Measurements from ENCODE around the gene C1QTNF8.

Gene C1QTNF8

DNA sequence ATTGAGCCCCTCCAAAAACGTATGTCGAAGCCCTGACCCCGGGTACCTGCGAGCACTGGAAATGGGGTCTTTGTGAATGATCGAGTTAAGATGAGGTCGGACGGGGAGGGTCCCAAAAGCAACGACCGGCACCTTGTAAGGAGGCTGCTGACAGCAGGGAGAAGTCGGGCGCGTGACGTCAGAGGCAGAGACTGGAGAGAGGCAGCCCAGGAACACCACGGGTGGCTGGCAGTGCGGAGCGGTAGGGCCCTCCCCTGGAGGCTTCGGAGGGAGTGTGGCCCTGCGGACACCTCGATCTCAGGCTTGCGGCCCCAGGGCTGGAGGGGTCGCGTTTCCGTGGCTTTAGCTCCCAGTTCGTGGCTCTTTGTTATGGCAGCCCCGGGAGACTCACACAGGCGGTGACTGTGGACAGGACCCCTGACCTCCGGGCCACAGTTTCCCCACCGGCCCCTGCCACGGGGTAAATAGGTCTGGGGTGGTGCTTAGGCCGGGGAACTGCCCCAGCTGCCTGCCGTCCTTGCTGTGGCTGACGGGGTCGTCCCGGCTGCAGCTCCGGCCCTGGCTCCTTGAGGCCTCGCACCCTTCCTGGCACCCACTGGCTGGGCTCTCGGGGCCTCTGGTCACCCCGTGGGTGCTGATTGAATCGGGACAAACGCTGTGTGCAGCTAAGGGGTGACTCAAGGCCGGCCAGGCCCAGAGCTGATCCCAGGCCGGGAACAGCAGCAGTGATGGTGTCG, 34.1 kb downstream of the C1QTNF8 start:
- TF ChIP-seq TAF1 (IDR thresholded peaks at IDR 0.05; ENCODE audit: low read depth) = no peak
- TF ChIP-seq ZBTB7A (IDR thresholded peaks at IDR 0.05; ENCODE audit: low read depth) = no peak
- no peak for TF ChIP-seq CREB1 (IDR thresholded peaks at IDR 0.05; ENCODE audit: low read depth)
- TF ChIP-seq CEBPB (IDR thresholded peaks at IDR 0.05) = no peak
- no peak for TF ChIP-seq YY1 (IDR thresholded peaks at IDR 0.05; ENCODE audit: low read depth)
- no peak for TF ChIP-seq NFIC (IDR thresholded peaks at IDR 0.05)
- TF ChIP-seq TEAD4 (IDR thresholded peaks at IDR 0.05) = no peak
- TF ChIP-seq EGR1 (IDR thresholded peaks at IDR 0.05) = no peak
- TF ChIP-seq EP300 (IDR thresholded peaks at IDR 0.05; ENCODE audit: borderline replicate concordance) = no peak
- TF ChIP-seq, protein P1, sequence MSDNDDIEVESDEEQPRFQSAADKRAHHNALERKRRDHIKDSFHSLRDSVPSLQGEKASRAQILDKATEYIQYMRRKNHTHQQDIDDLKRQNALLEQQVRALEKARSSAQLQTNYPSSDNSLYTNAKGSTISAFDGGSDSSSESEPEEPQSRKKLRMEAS (IDR thresholded peaks at IDR 0.05) = no peak
- TF ChIP-seq, protein P2, sequence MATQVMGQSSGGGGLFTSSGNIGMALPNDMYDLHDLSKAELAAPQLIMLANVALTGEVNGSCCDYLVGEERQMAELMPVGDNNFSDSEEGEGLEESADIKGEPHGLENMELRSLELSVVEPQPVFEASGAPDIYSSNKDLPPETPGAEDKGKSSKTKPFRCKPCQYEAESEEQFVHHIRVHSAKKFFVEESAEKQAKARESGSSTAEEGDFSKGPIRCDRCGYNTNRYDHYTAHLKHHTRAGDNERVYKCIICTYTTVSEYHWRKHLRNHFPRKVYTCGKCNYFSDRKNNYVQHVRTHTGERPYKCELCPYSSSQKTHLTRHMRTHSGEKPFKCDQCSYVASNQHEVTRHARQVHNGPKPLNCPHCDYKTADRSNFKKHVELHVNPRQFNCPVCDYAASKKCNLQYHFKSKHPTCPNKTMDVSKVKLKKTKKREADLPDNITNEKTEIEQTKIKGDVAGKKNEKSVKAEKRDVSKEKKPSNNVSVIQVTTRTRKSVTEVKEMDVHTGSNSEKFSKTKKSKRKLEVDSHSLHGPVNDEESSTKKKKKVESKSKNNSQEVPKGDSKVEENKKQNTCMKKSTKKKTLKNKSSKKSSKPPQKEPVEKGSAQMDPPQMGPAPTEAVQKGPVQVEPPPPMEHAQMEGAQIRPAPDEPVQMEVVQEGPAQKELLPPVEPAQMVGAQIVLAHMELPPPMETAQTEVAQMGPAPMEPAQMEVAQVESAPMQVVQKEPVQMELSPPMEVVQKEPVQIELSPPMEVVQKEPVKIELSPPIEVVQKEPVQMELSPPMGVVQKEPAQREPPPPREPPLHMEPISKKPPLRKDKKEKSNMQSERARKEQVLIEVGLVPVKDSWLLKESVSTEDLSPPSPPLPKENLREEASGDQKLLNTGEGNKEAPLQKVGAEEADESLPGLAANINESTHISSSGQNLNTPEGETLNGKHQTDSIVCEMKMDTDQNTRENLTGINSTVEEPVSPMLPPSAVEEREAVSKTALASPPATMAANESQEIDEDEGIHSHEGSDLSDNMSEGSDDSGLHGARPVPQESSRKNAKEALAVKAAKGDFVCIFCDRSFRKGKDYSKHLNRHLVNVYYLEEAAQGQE (IDR thresholded peaks at IDR 0.05; ENCODE audit: low read depth) = no peak
- TF ChIP-seq RAD21 (IDR thresholded peaks at IDR 0.05; ENCODE audit: low read depth) = no peak
- TF ChIP-seq FOXM1 (IDR thresholded peaks at IDR 0.05; ENCODE audit: borderline replicate concordance, low read depth) = no peak

DNA sequence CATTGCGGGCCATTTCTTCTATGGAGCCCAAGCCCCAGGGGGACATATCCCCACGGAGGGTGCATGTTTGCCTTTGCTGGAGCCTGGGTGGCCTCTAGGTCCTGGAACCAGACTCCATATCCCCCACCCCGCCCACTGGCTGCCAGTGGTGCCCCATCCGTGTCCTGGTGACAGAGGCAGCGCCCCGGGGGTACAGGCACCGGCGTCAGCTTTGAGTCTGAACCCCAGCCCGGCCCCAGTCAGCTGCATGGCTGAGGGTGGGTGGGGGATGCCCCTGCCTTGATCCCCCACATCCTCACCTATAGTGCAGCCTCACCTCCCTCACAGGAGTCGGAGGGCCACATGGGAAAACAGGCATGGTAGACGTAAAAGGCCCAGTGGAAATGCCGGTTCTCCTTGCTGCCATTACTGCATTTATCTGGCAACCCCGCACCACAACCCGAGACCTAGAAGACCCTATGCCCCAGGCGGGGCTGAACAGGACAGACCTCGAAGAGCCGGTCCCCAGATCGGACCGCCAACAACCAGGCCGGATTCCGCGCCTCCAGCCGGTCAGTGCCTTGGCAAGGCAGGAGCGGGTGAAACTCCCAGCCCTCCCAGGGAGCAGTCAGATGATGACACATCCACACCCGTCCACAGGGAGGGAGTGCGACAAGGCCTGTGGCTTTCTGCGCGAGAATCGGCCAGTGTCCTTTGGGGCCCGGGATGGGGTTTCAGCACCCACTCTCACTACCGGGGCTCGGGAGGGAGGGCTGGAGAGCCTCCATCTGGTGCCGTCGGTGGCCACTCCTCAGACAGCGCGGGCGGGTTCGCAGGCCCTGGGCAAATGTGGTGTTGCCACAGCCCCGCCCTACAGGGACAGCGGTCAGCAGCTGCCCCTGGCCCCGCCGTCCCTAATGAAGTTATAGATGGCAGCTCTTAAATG, 35.4 kb downstream of the C1QTNF8 start:
- TF ChIP-seq CREB1 (IDR thresholded peaks at IDR 0.05; ENCODE audit: low read depth) (no peak), TEAD4 (IDR thresholded peaks at IDR 0.05) (no peak), YY1 (IDR thresholded peaks at IDR 0.05; ENCODE audit: low read depth) (no peak), ZBTB7A (IDR thresholded peaks at IDR 0.05; ENCODE audit: low read depth) (no peak), CEBPB (IDR thresholded peaks at IDR 0.05) (no peak), FOXM1 (IDR thresholded peaks at IDR 0.05; ENCODE audit: borderline replicate concordance, low read depth) (no peak), NFIC (IDR thresholded peaks at IDR 0.05) (no peak), RAD21 (IDR thresholded peaks at IDR 0.05; ENCODE audit: low read depth) (no peak), TAF1 (IDR thresholded peaks at IDR 0.05; ENCODE audit: low read depth) (no peak), TCF12 (IDR thresholded peaks at IDR 0.05; ENCODE audit: low read depth) (no peak)
- TF ChIP-seq, protein P2 (IDR thresholded peaks at IDR 0.05; ENCODE audit: low read depth) = no peak
- TF ChIP-seq, protein P3, sequence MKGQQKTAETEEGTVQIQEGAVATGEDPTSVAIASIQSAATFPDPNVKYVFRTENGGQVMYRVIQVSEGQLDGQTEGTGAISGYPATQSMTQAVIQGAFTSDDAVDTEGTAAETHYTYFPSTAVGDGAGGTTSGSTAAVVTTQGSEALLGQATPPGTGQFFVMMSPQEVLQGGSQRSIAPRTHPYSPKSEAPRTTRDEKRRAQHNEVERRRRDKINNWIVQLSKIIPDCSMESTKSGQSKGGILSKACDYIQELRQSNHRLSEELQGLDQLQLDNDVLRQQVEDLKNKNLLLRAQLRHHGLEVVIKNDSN (IDR thresholded peaks at IDR 0.05) = no peak

DNA sequence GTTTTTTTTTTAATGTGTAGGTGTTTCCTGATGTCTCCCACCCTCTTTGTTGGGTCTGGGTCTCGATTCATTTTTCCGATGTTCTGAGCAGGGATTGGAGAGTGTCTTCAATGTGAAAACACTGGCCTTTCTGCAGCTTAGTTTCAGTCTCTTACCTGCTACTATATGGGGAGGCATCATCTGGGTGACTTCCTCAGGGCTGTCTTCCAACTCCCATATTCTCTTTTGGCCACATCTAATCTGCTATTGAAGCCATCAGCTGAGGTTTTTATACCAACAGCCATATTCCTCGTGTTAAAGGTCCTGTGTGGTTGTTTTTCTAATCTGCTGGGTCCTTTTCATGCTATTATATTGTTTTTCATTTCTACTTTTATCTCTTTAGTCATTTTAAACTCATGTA, 36.7 kb downstream of the C1QTNF8 start:
- TF ChIP-seq YY1 (IDR thresholded peaks at IDR 0.05; ENCODE audit: low read depth) = no peak

DNA sequence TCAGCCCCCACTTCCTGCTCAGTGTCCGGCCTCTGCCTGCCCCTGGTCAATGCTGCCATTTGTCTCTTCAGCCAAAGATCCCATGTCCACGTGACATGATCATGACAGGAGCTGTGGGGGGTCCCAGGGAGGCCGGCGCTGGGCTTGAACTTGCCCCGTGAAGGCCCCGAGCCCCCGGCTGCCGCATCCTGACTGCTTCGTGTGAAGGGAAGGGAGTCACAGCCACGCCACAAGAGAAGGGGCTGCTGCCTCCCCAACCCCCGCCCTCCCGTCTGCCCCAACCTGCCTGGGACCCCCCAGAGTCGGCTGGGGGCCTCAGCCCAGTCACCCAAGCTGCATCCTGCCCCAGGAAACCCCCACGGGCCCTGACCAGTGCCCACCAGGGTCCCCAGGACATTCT, 37.8 kb downstream of the C1QTNF8 start:
- TF ChIP-seq RAD21 (IDR thresholded peaks at IDR 0.05; ENCODE audit: low read depth) (no peak), TAF1 (IDR thresholded peaks at IDR 0.05; ENCODE audit: low read depth) (no peak), TEAD4 (IDR thresholded peaks at IDR 0.05) (no peak), EGR1 (IDR thresholded peaks at IDR 0.05) (no peak), TCF12 (IDR thresholded peaks at IDR 0.05; ENCODE audit: low read depth) (no peak), ZBTB7A (IDR thresholded peaks at IDR 0.05; ENCODE audit: low read depth) (no peak), EP300 (IDR thresholded peaks at IDR 0.05; ENCODE audit: borderline replicate concordance) (no peak), FOXM1 (IDR thresholded peaks at IDR 0.05; ENCODE audit: borderline replicate concordance, low read depth) (no peak), CREB1 (IDR thresholded peaks at IDR 0.05; ENCODE audit: low read depth) (no peak), YY1 (IDR thresholded peaks at IDR 0.05; ENCODE audit: low read depth) (no peak), NFIC (IDR thresholded peaks at IDR 0.05) (no peak), CEBPB (IDR thresholded peaks at IDR 0.05) (no peak)
- TF ChIP-seq, protein P2 (IDR thresholded peaks at IDR 0.05; ENCODE audit: low read depth) = no peak
- TF ChIP-seq, protein P3 (IDR thresholded peaks at IDR 0.05) = no peak
- TF ChIP-seq, protein P1 (IDR thresholded peaks at IDR 0.05) = no peak

Data from Ishikawa (cell line).